ENCODE data around the gene SEMA5A.
A peak's percentile ranks its signal among the peaks of the same experiment; 100 is the strongest.
"Not testable (repeated sequence)": the region's sequence is repeated elsewhere in the genome, so short reads cannot be mapped to it uniquely, and the experiment has no call there.

SEMA5A gene

DNA sequence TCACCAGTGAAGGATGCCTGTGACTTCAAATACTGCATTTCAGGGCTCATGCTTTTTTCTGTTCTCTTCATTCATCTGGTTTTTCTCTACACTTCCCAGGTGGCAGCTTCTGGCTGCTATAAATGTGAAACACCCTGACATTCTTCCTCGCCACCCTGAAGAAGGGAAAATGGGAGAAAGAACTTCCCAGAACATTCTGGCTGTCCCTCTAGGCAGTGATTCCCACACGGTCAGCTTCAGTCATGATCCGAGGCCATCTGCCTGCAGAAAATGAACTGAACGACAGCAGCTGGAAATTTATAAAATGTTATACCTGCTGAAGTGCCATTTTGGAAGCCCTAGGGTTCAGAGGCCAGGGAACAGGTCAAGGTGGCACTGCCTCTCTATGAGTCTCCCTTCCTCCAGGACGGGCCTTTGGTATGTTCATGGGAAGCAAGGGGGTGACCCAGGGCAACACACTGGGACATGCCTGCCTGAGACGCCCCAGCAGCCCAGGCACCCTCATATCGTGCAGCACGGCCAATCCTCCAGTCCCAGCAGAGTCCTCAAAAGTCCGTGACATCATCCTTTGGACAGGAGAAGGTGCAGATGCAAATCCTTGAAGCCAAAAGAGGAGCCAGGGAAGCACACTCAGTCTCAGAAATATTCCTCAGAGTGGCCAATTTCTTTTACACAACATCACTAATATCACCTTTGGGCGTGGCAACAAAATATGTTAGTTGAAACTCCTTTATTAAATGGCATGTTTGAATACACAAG, 107.1 kb downstream of the SEMA5A start:
- DNase-seq (ENCODE audit: low read depth), result no peak

DNA sequence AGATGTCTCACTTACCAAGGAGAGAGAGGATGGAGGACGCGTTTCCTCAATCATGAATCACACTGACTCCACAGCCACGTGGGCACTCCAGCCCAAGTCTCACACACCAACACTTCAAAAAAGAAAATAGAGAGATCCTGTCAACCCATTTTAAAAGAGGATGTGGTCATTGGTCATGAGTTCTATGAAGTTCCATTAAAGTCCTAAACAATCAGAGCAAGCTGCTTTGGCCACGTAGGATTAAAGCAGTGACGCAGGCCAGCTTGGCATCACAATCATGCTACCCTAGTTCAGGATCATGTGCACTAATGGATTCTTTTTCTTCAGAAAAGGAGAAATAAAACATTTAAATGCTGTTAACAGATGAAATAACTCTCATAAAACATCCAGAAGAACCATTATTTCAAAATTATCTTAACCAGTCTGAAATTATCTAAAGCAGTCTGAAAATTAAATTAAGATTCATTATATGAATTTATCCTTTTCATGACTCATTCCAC, 108.1 kb downstream of the SEMA5A start:
- DNase-seq (ENCODE audit: low read depth), result peak; percentile 71

DNA sequence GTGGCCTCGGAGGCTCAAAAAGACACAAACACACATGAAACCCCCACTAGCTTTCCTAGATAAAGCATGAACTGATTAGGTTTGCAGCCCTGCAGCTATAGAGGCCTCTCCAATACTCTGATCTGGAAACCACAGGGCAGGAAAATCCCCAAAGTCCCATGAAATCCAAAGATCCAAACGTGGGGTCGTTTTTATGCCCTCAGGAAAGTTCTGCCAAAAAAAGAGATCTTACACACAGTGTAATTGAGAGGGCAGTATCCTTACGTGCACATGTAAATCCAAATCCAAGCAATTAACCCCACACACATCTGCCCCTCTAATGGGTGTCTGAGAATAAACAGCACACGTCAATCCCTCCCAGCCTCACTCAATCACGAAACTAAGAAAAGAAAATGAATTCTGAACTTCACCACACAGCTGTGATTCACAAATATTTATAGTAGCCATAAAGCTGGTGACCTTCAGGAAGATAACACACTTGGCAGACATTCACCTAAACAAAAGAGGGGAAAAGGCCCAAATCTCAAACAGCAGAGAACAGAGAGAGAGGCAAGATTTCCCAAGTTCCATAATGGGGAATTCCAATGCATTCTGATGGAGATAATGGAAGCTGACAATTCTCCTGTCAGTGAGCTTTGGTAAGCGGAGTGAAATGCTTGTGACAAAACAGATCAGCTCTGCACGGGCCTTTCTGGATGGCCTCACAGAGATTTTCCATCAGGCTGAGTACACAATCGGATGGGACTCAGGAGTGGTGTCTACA, 114.2 kb downstream of the SEMA5A start:
- DNase-seq (ENCODE audit: low read depth), result no peak

DNA sequence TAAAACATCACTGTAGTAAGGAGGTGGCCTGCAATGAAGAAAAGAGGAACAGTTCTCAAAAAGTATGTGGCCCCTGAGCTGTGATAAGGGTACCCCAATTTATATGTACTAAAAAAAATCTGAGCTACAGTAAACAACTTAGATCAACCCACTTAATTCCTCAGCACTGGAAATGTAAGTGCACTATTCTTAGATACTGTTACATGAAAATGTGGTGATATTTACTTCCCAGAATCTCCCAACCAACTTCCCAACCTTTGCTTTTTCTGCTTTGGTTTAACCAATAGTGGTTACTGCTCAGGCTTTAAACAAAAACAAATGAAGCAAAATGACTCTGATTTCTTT, 114.8 kb downstream of the SEMA5A start:
- DNase-seq (ENCODE audit: low read depth), result no peak

DNA sequence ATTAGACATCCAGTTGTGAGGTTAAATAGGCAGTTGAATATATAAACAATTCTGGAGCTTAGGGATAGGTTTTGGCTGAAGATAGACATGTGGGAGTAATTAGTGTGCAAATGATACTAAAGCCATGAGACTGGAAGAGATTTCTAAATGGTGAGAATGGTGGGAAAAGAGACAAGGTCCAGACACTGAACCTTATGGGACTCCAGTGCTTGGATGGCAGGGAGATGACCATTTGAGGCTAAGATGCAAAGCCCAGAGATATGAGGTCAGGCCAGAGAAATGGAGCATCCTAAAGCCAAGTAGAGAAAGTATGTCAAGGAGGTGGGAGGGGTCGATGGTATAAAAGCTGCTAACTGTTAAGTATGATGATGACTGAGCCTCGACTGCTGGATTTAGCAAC, 115.6 kb downstream of the SEMA5A start:
- DNase-seq (ENCODE audit: low read depth), result no peak

DNA sequence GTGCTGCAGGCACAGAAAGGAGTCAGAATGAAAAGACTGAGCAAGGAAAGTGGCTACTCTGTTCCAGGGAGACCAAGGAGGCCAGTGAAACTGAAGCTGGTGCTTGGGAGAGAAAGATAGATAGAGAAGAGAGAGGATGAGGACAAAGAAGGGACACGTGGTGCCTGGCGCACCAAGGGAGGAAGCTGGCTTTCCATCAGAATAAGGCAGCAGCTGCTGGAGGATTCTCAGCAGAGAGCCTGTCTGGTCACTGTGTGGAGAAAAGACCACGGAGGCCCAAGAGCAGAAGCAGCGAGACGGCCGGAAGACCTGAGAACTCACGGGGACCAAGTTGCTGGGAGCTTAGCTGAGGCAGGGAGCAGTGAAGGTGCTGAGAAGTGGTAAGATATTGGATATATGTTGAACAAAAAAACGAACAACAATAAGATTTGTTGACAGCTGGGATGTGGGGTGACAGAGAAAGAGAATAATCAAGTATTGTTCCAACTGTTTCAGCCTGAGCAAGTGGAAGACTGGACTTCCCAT, 116.1 kb downstream of the SEMA5A start:
- DNase-seq (ENCODE audit: low read depth), result no peak

DNA sequence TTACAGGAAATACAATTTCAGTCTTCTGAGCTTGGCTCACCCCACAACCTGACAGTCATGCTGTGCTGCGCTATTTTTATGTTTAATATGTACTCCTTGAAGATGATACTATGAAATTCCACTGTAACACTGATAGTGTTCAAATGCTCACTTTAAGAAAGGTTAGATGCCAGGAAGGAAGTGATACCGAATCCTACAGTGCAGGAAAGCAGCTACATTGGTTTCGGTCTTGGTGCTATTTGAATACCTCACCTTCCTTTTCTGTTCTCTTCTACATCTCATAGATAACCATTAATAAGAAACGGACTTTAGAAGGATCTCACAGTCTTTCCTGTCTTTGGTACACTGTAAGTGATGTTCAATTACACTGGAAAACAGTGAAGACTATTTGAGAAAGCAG, 117.6 kb downstream of the SEMA5A start:
- DNase-seq (ENCODE audit: low read depth), result no peak

DNA sequence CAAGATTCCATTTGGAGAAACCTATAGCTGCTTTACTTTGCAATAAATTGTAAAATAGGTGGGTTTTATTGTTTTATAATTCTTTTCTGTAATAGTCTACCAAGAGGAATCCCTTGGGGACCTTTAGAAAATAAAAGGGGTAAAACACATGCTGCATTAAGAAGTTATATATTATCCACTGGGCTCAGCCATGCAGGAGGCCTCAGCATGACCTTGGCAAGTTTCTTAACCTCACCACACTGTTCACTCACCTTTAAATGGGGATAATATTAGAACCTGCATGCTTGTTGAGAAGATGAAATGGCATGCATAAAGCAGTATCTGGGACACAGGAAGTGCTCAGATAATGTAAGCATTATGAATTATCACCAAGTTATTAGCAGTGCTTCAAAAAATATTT, 120.2 kb downstream of the SEMA5A start:
- no peak for DNase-seq (ENCODE audit: low read depth)

DNA sequence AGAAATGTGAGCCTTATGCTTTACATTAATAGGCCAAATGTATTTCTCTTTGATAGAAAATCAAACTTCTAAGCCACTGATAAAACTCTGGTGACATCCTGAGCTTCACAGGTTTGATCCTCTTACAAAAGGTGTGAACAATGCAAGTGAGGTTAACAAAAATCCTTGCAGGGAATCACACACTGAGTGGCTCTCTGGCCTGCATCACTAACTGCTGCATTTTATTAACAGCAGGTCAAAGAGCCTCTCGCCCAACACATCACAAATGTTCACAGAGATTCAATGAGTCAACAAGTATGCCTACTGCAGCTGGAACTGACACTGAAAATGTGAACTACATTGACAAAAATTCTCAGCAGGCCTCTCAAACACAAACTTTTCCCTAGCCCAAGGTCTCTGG, 122.3 kb downstream of the SEMA5A start:
- DNase-seq (ENCODE audit: low read depth), result no peak

DNA sequence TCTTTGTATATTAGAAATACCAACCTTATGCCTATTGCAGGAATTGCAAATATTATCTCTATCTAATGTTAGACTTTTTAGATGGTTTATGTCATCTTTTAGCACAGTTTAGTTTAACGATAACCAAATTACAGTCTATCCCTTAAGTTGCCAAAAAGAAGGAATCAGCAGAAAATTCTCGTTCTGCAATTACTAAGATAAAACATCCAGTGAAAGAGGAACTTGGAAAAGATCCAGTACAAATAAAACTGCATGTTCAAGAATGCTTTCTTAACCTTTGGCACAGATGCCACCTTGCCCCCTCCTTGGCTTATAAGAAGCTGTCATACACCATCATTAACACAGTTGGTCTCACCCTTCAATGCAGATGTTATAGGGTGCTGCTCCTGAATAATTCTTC, 124.0 kb downstream of the SEMA5A start:
- DNase-seq (ENCODE audit: low read depth), result no peak

DNA sequence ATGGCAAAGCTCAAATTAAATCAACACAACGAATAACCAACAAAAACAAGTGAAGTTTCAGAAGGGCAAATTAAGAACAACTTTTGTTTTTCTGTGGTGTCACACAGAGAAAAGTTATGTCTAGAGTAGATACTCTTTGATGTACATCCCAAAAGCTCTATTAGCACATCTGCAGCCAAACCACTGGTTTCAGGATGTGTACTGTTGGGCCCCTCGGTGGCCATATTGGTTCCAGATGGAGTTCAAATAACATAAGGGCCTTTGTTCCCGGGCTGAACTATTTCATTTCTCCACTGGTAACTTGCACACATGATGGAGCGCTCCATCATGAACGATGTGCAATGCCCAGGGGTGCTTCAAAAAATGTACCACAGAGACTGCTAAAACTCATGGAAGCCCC, 126.1 kb downstream of the SEMA5A start:
- DNase-seq (ENCODE audit: low read depth), result no peak

DNA sequence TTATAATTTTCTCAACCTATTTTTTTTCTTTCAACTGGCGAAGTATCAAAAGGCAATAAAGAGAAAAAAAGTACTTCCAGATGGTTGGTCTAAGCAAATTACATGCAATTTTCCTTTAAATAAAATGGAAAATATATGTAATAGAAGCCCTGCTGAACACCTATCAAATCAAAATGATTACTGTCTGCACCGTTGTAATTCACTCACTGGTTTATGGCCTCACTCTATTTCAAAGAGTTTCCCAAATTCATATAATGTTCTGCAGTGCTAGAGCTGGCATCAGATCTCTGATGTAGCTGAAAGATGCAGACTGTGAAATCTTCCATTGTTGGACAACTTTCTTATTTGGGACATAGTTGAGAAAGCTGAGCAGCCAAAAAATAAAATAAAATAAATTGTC, 130.3 kb downstream of the SEMA5A start:
- no peak for DNase-seq (ENCODE audit: low read depth)

DNA sequence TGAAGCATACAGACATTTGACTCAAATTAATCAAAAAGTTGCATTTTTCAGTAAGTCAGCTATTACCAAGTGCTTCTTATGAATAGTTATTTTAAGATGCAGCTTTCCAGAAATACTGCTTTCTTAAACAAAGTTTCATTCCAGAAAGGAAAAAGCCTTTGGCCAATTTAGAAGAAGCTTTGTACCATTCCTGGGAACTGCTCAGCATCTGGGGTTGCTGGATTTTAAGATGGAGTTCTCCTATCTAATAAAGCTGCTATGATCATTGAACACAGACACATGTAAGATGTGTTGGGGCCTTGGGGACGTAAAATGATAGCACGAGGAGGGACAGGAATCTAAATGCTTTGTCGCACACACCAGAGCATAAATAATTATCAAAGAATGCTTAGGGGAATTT, 130.8 kb downstream of the SEMA5A start:
- DNase-seq (ENCODE audit: low read depth), result no peak

DNA sequence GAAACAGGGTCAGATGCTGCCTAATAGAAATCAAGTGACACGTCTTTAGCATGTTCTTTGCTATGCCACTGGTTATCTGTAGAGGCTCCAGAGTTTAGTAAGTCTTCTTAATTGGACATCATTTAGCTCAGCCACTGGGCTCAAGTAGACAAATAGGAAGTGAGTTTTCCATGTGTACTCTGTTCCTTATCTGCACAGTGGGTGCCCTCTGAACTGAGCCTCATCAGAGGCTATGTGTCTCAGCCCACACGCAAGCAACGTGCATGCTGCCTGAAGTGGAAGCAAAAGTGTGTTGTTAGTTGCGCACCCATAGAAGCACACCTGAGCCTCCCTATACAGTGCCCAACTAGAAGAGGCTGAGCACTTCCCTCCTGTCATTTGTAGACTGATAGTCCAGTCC, 134.7 kb downstream of the SEMA5A start:
- no peak for DNase-seq (ENCODE audit: low read depth)

DNA sequence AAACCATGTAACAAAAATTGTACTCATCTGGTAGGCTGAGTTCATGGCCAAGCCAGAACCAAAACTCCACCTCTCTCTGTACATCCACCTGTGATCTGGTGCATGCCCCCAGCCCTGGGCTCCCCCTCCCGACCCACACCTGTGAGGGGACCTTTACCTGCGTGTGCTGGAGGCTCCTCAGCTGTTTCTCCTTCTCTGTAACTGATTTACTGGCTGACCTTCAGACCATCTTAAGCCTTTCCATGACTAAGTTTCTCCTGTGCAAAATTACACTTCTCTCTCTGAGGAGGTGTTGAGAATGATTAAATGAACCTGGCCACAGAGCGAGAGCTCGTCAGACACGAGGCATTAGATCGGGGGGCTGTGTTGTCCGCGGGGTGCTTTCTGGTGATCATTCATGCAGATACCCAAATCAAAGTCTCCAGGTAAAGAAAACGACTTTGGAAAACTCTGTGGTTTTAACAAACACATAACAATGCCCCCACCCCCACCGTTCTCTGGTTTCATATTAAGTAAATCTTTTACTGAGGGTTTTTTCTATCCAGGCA, 136.4 kb downstream of the SEMA5A start:
- no peak for DNase-seq (ENCODE audit: low read depth)

DNA sequence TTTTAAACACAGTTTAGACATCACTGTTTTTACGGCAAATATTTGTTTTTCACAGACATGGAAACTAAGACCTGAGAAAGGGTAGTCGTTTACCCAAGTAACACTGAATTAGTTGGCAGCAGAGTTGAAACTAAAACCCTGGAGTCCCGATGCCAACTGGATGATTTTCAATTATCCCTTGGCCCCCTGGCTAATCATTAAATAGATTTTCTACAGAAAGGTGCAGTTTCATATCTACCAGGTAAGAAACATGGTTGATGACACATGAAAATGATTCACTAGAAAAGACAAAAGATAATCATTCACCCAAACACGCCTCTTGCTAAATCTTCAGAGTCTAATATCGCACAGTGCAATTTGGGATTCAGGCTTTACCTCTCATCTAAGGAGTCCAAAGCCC, 136.9 kb downstream of the SEMA5A start:
- DNase-seq (ENCODE audit: low read depth), result no peak

DNA sequence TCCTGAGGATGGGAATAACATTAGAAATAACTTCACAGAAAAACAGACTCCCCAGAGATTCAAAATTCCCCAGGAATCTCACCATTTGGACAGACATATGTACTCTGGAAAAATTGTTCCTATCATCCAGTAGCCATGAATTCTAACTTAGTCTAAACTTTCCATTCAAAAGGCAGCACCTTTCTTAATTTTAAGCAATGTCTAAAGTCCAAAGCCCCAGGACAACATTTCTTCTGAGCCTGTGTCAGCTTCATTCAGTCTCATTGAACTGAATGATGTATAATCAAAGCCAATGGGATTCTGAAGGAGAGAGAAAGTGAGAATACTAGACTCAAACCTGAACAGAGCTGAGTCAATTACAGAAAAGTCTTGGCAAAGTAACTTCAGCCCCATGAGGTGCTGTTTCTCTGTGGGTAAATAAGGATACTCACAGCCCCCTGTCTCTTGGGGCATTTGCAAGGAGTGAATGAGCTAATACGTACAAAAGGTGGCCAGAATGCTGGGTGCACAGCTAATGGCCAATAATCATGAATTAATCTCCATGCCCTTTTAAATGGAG, 140.6 kb downstream of the SEMA5A start:
- DNase-seq (ENCODE audit: low read depth), result no peak

DNA sequence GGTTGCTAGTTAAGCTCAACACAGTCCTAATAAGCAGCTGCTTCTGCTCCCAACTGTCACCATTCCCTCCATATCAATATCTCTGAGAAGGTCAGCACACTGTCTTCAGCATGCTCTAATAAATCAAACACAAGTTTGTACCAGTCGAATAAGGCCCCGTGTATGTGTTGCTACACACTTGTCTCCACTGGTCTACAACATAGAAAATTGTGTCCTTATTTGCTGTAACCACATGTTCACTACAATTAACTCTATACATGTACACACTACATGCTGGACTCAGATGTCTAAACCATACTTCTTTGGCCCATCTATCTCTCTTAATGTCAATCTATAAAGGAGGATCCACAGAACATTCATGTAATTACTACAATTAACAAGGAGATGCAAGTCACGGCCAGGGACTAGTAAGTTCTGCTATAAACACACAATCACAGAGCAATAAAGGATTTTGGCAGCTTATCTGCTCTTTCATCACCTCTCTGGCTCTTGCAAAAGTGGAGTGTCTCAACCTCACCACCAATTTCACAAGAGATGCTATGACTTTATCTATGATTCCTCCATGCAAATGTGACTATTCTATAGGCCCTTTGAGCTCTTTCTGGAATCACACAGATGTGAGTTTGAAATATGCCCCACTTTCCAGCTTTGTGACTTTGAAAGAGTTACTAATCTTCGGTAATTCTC, 143.9 kb downstream of the SEMA5A start:
- DNase-seq (ENCODE audit: low read depth), result no peak

DNA sequence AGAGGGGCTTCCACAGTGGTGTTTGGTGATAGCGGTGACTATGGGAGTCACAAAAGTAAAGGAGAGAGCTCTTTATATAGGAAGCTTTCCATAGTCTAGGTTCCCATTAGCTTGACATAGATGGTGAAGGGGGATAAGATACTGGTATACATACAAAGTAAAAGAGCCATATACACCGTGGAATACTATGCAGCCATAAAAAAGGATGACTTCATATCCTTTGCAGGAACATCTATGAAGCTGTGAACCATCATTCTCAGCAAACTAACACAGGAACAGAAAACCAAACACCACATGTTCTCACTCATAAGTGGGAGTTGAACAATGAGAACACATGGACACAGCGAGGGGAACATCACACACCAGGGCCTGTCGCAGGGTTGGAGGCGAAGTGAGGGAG, 146.1 kb downstream of the SEMA5A start:
- not testable (repeated sequence) for DNase-seq (ENCODE audit: low read depth)

DNA sequence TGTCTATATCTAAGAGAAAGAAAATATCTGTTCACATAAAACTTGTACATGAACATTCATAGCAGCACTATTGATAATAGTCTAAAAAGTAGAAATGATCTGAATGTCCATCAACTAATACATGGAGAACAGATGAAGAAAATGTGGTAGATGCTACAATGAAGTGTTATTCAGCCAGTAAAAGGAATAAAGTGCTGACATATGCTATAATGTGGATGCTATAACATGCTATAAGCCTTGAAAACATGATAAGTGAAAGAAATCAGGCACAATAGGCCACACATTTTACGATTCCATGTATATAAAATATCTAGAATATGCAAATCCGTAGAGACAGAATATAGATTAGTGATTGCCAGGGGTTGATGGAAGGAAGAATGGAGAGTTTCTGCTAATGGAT, 146.8 kb downstream of the SEMA5A start:
- DNase-seq (ENCODE audit: low read depth), result no peak

DNA sequence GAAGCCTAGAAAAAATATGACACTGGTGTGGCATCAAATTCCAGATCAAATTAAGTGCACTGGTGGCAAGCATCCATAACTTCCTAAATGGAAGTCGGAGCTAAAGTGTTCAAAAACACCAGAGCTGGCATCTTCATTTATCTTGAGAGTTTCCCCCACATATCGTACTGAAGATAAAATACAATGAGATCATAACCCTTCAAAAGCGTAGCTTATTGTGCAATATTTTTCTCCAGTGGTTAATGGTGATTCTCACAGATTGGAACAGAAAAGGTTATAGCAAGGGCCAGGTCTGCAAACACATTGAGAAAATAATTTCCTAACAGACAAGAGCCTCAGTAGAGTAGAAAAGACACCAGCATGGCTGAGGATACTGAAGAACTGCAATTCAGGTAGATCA, 147.6 kb downstream of the SEMA5A start:
- DNase-seq (ENCODE audit: low read depth), result no peak

DNA sequence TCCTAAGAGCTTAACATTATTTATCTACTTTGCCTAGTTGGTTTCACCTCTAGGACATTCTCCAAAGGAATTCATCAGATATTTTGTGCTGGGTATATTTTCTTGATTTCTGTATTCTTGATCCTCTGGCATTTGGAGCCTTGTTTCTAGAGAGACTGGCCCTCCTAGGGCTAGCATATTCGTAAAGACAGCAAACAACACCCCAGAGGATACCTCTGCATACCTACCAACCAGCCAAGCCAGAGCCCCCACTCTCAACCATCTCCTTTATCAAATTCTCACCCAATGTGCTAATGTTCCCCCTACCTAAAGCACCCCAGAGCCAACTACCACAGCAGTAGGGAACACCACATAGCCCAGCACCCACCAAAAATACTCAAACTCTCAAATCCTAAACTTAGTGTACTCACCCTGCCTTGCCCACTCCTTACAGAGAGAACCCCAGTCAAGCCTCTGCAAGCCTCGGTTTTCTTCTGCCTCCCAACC, 149.5 kb downstream of the SEMA5A start:
- DNase-seq (ENCODE audit: low read depth), result no peak

Data from non-pigmented ciliary epithelial cell (primary cell).